Measurements from ENCODE around the gene ELOVL5.
"Not testable (repeated sequence)": the region's sequence is repeated elsewhere in the genome, so short reads cannot be mapped to it uniquely, and the experiment has no call there.

ELOVL5 gene

DNA sequence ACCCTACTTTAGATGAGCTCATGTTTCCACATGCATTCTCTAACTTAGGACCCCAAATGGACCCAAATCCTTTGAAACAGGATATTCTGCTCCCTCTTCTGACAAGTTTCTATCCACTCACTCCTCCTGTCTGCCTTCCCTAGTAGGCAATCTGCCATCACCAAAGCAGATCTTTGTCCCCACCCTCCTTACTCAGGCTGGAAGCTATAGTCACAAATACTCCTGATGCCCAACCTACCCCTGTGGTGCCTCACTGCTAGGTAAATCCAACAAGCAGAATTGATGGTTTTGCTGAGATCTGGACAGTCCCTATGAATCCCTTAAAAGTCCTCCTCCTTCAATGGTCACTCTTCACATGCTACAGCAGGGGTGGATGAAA, 21.7 kb downstream of the ELOVL5 start:
- peak in 1 of 14 donors; percentile 64 for DNase-seq

DNA sequence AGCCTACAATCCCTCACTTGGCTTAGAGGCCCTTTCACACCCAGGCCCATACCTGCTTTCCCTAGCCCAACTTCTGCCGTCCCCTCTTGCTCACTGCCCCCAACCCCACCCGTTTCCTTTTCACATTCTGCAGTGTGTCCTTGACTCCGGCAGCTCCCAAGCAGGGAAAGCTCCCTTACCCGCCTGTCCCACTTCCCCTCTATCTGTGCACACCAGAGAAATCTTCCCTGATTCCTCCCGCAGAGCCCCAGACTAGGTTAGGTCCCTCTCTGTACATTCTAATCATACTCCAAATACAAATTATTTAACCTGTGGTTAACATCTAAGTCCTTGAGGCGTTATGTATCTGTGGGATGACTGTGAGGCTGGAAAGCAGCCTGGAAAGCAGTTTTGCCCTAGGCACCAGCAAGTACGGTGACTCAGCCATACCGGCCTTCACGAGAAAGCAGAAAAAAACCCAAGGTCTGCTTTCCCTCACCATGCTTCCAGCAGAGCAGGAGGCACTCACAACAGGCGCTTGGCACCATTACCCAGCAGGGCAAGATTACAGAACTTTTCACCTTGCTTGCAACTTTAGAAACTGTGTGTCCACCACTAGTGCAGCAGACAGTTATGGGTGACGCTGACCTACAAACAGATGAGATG, 22.3 kb downstream of the ELOVL5 start:
- peak in 2 of 14 donors; percentile 26 to 64 for DNase-seq

DNA sequence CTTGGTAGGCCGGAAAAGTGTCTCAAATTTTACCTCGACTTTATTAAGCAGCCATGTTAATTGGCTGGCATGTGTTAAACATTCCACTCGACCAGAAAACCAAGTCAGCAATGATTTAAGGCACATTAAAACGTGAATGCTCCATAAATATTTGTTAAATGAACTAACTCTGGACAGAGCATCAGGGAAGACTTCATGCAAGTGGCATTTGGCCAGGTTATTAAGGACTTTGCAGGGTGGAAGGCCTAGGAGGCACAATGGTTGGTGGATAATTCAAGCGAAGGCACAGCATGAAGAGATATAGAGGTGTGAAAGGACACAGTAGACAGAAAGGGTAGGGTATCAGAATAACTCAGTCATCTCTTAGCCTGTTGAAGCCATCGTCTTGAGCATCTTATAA, 23.0 kb downstream of the ELOVL5 start:
- no peak for DNase-seq

DNA sequence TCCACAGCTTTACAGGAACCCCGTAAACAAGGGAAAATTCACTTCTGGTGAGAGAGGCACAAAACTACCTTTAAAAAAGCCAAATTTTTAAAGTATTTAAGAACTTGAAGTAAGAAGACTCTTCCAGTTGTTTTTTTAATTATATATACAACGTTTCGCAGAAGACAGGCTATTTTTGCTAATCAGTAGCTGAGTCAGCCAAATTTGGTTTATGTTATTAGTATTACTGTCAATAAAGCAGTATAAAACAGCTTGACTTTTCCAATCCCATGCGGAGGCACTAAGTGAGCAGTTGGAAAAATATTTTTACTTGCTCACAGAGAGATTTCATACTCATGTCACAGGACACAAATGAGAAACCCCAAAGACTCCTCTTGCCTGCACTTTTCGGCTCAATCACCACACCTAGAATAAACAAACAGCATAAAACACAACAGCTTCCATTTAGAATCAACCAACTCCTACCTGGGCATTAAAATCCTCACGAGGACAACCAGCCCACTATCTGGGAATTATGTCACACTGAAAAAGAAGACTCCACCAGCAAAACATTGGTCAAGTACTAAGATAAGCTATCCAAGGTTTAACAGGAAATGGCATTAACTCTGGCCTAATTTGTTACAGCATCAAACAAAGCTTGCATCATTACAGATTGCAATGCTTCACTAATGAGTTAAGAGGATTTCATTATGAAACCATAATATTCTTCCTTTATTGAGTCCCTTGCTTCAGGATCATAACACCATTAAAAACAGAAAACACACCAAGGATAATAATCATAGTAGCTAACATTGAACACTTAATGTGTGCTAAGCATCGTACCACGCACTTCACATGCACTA, 26.3 kb downstream of the ELOVL5 start:
- peak in 1 of 14 donors; percentile 73 for DNase-seq

DNA sequence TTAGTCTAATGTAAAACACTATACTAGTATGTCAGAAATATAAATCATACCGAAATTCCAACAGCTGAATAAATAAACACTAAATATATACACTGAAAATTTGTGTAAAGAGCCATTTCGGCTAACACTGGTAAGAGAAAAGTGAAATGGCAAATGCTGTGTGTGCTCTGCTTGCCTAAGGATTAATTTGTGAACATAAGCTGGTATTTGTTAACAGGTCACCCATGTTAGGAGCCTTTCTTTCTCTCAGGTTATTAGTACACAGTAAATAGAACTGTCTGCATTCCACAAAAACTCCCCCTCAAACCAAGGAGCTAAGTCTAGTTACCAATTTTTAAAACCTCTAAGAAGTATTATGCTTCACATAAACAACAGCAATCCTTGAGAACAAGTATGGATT, 27.0 kb downstream of the ELOVL5 start:
- peak in 1 of 14 donors; percentile 78 for DNase-seq

DNA sequence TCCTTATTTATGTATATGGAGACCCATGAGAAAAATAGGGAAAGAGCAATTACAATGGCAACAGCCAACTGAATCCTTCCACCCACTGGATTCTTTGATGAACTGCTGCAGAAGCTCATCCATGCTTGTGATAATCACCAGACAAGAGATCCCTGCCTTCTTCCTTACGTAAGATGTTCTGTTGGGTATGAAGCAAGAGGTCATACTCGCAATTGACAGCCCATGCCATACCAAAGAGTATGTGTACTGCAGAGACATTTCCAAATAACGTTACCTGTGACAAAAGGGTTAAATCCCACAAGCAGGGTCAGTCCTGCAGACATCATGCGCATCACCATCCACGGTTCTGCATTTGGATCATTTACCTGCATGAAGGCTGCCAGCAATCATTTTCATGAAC, 27.8 kb downstream of the ELOVL5 start:
- DNase-seq = peak in 1 of 14 donors; percentile 73

DNA sequence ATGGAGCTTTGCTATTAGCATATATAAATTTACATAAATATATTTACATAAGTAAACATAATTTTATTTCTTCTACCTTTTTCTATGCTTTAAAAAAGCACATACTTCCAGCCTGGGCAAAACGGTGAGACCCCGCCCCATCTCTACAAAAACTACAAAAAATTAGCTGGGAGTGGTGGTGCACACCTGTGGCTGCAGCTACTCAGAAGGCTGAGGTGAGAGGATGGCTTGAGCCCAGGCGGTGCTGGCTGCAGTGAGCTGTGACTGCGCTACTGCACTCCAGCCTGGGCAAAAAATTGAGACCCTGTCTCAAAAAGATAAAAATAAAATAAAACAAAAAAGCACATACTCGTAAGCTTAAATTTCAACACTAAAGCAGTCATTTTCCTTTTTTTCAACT, 30.3 kb downstream of the ELOVL5 start:
- DNase-seq = no peak

DNA sequence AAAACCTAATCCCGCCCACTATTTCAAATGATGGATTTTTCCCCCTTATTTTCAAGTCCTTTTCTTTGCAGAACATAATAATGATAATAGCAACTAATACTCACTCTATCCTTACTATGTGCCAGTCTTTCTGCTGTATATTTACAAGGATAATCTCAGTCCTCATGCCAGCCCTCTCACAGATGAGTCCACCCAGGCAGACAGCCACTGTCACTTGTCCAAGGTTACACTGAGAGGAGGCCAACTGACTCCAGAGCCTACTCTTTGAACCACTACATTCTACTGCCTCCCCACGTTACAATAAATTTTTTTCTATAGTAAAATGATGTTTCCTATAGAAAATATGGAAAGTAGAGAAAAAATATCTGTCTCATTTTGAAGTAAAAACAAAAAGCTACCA, 30.9 kb downstream of the ELOVL5 start:
- DNase-seq = peak in 1 of 14 donors; percentile 81

DNA sequence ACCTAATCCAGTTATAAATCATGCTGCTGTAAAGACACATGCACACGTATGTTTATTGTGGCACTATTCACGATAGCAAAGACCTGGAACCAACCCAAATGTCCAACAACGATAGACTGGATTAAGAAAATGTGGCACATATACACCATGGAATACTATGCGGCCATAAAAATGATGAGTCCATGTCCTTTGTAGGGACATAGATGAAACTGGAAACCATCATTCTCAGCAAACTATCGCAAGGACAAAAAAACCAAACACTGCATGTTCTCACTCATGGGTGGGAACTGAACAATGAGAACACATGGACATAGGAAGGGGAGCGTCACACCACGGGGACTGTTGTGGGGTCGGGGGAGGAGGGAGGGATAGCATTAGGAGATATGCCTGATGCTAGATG, 31.5 kb downstream of the ELOVL5 start:
- not testable (repeated sequence) for DNase-seq

DNA sequence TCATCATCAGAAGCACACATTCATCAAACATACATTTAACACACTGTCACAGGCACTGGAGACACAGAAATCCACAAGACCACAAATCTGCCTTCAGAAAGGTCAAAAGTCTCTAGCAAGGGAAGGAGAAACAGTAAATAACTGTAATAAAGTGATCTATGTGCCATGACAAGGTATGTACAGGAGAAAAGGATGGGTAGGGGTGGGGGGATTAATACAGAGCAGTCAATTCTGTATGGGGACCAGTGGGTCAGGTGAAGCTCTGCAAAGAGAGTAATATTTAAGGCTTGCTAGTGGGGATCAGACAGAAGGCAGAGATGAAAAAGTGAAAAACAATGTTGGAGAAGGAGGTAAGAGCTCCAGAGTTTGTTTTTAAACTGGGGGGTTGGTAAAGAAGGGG, 32.6 kb downstream of the ELOVL5 start:
- DNase-seq = no peak

DNA sequence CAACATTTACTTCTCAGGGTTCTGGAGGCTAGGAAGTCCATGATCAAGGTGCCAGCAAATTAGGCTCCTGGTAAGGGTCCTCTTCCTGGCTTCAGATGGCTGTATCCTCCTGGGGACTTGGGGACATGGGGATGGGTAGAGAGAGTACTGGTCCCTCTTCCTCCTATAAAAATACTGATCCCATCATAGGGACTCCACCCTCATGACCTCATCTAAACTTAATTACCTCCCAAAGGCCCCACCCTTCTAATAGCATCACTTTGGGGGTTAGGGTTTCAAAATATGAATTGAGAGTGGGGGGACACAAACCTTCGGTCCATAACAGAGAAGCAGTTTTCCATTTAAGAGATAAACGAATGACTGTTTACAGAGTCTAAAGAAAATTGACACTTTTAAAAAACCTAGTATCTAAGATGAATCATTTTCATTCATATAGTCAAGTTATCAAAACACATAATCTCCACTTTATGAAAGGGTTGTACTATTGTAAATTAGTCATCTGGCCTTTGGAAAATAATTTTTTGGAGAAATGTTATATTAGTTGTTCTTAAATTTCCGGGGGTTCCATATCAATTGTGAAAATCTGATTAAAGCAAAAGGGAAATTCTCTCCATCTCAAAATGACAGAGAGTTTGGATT, 33.5 kb downstream of the ELOVL5 start:
- DNase-seq = no peak

DNA sequence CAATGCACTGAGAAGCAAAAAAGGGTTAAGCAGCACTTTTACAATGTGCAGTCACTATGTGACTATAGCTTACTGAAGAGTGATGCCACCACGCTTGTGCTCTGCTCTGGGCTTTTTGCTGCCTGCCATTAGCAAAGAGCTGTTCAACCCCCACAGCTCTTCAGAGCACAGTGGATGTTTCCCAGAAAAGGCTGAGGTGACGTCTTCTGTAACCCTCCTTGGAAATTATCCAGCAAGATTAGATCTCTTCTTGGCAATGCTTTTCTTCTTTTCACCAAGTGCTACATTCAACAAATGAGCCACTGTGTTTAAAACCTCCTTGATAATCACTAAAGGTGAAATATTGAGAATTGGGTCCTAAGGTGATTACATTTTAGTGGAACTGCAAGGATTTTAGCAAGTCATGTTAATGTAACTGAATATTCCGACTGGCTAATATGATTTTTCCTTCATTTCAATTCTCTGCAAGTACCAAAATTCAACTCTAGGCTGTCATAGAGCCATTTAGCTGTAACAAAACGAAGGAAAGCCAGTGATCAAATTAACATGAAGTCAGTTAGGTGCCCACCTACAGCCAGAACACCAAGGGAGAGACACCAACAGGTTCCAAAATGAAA, 34.9 kb downstream of the ELOVL5 start:
- DNase-seq = no peak

DNA sequence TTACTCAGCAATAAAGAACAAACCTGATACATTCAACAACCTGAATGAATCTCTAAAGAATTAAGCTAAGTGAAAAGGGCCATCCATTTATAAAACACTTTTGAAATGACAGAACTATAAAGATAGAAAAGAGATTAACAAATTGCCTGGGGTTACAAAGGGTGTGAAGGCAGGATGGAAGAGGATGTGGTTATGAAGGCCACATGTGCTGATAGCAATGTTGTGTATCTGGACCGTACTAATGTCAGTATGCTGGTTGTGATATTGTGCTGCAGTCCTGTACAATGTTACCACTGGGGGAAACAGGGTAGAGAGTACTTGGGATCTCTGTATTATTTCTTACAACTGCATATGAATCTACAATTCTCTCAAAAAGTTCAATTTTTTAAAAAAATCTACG, 36.4 kb downstream of the ELOVL5 start:
- no peak for DNase-seq

DNA sequence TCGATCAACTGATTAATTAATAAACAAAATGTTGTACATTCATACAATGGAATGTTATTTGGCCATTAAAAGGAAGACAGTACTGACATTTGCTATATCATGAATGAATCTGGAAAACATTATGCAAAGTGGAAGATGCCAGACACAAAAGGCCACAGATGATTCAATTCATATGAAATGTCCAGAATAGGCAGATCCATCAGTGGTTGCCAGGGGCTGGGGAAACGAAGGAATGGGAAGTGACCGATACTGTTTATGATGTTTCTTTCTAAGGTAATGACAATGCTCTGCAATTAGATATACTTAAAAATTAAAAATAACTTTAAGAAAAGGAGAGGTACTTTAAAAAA, 37.2 kb downstream of the ELOVL5 start:
- no peak for DNase-seq

DNA sequence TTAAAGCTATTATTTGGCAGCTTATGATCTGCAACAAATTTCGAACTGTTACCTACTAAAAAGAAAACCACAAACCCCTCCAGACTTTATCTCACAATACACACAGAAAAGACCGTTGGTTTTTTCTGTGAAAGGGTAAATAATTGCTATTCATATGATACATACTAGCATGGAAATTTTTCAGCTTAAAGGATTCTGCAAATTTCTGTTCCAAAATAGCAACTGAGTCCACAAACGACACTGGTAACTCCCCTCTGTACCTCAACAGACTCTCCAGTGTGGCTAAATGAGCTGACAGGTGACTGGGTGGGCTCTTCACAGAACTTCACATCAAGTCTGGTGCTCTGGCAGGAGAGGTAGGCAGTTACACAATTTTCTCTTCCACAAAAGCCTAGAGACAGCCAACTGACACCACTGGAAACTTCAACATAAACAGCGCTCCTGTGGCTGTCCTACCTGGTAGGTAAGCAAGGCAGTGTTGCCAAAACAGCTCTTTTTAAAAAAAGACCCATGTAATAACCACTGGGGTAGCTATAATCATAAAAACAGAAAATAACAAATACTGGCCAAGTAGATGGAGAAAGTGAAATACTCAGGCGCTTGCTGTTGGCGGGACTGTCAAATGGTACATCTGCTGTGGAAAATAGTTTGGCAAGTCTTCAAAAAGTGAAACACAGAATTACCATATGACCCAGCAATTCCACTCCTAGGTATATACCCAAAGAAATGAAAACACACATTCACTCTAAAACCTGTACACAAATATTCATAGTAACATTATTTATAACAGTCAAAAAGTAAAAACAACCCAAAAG, 37.8 kb downstream of the ELOVL5 start:
- DNase-seq = peak in 1 of 14 donors; percentile 71

DNA sequence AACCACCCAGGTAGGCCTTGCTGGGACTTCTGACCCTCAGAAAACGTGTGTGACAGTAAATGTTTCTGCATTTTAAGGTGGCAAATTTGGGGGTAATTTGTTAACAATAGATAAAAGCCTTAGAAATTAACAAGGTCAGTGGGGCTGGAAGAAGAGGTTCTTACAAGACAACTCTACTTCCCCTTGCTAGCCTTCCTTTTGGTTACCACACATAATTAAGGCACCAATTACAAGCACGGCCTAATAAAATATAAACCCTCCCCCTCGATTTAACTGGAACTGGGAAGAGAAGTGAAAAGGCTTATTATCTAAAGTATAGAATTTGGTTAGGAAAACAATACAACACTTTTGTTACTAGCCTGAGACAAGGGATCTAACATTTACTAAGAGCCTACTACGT, 38.8 kb downstream of the ELOVL5 start:
- DNase-seq = no peak

DNA sequence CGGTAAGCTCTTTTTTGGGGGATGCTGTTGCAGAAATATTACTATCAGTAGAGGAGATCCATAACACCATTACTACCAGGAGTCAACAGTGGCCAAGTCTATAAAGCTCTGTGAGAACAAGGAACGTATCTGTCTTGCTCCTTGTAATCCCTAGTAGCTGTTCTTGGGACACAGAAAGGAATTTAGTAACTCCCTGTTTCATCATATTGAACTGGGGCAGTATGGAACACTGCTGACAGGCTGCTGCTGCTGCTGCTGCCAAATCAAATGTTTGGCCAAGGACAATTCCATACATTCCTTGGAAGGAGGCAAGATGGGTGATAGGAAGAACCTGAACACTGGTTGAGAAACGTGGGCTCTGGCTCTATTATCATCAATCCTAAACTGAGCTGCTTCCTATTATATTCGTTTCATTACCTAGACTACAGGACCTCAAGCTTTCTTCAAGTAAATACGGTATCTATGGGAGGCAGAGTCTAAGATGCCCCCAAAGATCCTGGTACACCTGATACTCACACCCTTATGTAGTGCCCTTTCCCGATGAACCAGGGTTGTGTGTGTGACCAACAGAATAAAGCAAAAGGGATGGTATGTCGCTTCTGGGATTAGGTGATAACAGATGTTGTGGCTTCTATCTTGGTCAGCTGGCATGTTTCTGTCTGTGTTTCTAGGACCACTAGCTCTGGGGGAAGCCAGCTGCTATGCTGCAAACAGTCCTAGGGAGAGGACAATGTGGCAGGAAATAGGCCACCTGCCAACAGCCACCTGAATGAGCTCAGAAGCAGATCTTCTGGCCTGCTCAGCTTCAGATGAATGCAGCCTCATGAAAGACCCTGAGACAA, 39.5 kb downstream of the ELOVL5 start:
- peak in 1 of 14 donors; percentile 47 for DNase-seq

DNA sequence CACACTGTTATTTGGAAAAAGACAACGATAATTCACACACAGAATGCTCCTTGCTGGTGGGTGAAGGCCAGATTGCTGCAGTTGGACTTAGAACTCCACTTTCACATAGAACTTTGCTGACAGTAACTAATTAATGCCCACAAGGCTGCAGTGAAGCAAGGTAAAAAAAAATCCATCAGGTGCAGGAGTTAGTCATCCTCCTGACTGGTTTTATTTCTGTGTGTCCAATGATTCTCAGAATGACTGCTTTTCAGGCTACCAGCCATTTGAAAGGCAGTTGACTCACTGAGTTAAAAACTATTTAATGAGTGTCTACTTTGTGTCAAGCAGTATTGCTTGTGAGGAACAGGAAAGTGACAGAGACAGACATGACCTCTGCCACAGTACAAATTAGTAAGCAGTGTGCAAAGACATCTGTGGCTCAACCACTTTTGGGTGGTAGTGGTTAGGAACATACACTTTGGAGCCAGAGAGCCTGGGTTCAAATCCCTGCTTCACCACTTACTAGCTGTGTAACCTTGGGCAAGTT, 41.9 kb downstream of the ELOVL5 start:
- no peak for DNase-seq

DNA sequence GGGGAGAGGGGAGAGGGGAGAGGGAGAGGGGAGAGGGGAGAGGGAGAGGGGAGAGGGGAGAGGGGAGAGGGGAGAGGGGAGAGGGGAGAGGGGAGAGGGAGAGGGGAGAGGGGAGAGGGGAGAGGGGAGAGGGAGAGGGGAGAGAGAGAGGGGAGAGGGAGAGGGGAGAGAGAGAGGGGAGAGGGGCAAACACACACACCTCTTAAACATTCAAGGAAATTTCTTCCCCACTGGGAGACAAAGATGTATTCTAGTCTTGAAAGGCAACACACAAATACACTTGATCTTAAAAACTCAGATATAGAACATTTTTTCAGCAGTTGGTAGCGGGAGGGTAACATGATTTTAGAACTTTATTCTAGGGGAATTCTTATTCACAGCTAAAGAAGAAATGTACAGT, 42.5 kb downstream of the ELOVL5 start:
- not testable (repeated sequence) for DNase-seq

DNA sequence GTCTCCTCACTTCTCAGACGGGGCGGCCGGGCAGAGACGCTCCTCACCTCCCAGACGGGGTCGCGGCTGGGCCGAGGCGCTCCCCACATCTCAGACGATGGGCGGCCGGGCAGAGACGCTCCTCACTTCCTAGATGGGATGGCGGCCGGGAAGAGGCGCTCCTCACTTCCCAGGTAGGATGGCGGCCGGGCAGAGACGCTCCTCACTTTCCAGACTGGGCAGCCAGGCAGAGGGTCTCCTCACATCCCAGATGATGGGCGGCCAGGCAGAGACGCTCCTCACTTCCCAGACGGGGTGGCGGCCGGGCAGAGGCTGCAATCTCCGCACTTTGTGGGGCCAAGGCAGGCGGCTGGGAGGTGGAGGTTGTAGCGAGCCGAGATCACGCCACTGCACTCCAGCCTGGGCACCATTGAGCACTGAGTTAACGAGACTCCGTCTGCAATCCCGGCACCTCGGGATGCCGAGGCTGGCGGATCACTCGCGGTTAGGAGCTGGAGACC, 43.2 kb downstream of the ELOVL5 start:
- not testable (repeated sequence) for DNase-seq

DNA sequence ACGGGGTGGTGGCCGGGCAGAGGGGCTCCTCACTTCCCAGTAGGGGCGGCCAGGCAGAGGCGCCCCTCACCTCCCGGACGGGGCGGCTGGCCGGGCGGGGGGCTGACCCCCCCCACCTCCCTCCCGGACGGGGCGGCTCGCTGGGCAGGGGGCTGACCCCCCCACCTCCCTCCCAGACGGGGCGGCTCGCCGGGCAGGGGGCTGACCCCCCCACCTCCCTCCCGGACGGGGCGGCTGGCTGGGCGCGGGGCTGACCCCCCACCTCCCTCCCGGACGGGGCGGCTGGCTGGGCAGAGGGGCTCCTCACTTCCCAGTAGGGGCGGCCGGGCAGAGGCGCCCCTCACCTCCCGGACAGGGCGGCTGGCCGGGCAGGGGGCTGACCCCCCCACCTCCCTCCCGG, 43.8 kb downstream of the ELOVL5 start:
- DNase-seq = not testable (repeated sequence)
